GM10266 (cell line): ENCODE data around the gene ROCK1.
A peak's percentile ranks its signal among the peaks of the same experiment; 100 is the strongest.

Source experiments
- DNase-seq: peaks from one replicate; pipeline ENCODE4 v3.0.0; 2012; ENCODE audit errors: extremely low spot score
- CTCF ChIP-seq: IDR thresholded peaks from 2 replicates; pipeline ENCODE4 v1.5.1; 2012; ENCODE audit warnings: mild to moderate bottlenecking, low read depth; ENCODE audit not compliant: control insufficient read depth, insufficient read depth; ENCODE audit errors: missing control alignments

Gene ROCK1

GRCh38 chr18:21115519-21116411 lies 4.2 kb upstream of the ROCK1 start:
- no peak for TF ChIP-seq CTCF
- DNase-seq: no peak

DNA sequence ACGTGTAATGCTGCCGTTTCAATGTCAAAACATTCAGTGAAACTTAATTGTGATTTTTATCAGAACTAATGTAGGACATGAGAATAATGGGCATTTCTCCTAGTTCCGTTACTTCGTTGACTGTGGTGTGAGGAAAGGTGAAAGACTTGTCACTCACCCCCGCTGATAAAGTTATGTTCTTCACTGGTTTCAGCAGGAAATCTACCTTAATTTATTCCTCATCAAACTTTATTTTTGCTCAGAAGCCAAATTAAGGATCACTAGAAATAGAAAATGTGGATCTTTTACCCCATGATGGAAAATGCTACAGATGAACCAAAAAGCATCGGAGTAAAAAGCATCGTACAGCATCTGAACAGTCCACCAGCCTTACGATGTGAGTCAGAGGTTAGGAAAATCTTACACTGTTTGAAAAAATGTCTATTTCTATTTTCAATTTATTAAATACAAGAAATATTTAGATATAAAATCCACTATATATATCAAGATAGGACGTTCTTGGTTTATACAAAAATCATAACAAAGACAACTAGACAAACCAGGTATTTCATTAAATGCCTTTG lies 1.0 kb upstream of the ROCK1 start:
- TF ChIP-seq CTCF: no peak
- no peak for DNase-seq

DNA sequence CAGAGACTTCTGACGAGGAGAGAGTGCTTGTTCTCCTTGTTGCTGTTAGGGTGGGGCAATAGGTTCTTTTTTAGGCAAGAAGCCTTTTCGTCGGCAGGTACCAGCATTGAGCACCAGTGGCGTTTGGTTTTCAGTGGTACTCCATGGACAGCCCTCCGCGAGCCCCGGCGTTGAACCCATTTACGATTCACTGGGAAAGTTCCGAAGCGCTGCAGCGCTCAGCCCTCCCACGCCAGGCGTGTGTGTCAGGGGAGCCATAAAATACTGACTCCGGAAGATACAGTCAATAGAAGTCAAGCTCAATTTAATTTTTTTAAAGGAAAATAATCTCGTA lies 494 bp upstream of the ROCK1 start:
- no peak for TF ChIP-seq CTCF
- DNase-seq: no peak

GRCh38 chr18:21110713-21111345 lies 784 bp downstream of the ROCK1 start:
- no peak for TF ChIP-seq CTCF
- peak; percentile 26 for DNase-seq

DNA sequence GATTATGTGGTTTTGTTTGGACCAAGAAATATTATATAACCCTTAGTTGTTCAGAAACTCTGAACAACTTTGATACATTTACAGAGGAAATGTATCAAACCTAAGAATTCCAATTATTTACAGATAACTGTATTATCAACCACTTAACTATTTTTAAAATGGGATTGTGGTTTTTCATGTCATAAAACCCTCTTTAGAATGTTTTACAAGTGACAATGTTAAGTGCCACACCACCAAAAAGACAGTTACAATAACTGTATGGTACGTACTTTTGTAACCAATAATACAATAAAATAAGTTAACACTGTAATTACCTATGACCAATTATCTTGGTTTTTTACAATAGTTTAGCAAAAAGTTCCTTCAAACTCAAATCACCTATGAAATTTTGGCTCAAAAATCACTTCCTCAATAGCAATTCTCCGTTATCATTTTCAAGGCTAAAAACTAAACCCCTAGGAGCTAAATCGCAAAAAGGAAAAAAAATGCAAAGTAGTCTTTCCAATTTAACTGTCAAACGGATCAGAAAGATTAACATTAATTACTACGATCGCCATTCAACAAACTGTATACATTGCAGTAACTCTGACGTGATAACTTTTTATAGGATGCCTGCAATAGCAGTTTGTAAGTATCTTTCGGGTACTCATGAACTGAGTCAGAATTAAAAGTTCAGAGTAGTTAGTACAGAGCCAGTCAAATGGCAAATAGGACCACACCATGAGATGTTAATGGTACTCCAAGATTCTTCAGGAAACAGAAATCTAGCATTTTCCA lies 1.5 kb downstream of the ROCK1 start:
- no peak for TF ChIP-seq CTCF
- no peak for DNase-seq

- no peak for TF ChIP-seq CTCF
Measured at GRCh38 chr18:21105936-21106335, 5.7 kb downstream of the ROCK1 start.

More at GRCh38 chr18:21105936-21106335, 5.7 kb downstream of the ROCK1 start:
- DNase-seq: peak; percentile 22
